ENCODE results near the gene DDA1. TPM values are rescaled to one million over a fixed set of nuclear protein-coding genes. Genes with fewer than 3 reads are reported as not detected.
A peak's percentile ranks its signal among the peaks of the same experiment; 100 is the strongest.

Gene DDA1
- total and polyA plus RNA-seq, 10 of the 15 experiments (the other 5 are each of a cell fraction or from before 2014, with no cell fraction given): 0.76 to 71.0 (median 39.4) TPM

DNA sequence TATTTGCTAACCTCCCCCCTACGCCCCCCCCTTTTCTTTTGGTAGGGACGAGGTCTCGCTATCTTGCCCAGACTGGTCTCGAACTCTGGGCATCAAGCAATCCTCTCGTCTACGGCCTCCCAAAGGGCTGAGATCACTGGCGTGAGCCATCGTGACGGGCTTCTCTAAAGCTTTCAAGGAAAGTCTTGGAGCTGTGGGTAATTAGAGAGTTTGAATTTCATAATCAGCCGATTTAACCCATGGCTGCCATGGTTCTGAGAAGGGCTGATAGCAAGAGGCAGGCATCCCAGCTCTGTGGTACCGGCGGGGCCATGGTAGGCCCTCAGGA lies 5.5 kb upstream of the DDA1 start:
- Histone ChIP-seq H3K9ac (ENCODE audit: control insufficient read depth, insufficient read depth, low read length) (peak overlapping the region; percentile 4; the same call in 1 of the 2 replicates), H3K4me1 (ENCODE audit: control insufficient read depth, insufficient read depth, low read length) (peaks cover 16% of the 10 kb centered on the region), H3K4me3 (no peak overlapping the region), H2AFZ (ENCODE audit: control insufficient read depth, low read depth, low read length) (peak overlapping the region; percentile 67), H3K27me3 (replicated peaks in 1 of 2; ENCODE audit: control insufficient read depth in 2 of 2, insufficient read depth in 2 of 2, low read length in 1 of 2) (no peaks in the 10 kb centered on the region), H3K79me2 (ENCODE audit: control insufficient read depth, insufficient read depth, low read length) (peaks cover 11% of the 10 kb centered on the region), H4K20me1 (ENCODE audit: control insufficient read depth, insufficient read depth) (no peaks in the 10 kb centered on the region), H3K36me3 (ENCODE audit: control insufficient read depth in 2 of 2, insufficient read depth in 2 of 2, low read length in 1 of 2) (no peaks in the 10 kb centered on the region), H3K9me3 (replicated peaks; ENCODE audit: control insufficient read depth, insufficient read depth, low read length) (no peaks in the 10 kb centered on the region), H3K4me2 (ENCODE audit: control insufficient read depth, insufficient read depth) (peak overlapping the region; percentile 97), H3K27ac (ENCODE audit: control insufficient read depth, insufficient read depth) (peak overlapping the region; percentile 22; the same call in 1 of the 2 replicates)
- no TSS peak for BruUV-seq (replicated peaks)
- no peak for TF ChIP-seq RCOR1 (conservative IDR thresholded peaks at IDR 0.05; ENCODE audit: low read depth, low read length)
- TF ChIP-seq ZNF217 (IDR thresholded peaks at IDR 0.05): no peak
- TF ChIP-seq PAX8 (IDR thresholded peaks at IDR 0.05): no peak
- TF ChIP-seq ZNF384 (IDR thresholded peaks at IDR 0.05; ENCODE audit: borderline replicate concordance, low read depth, low read length): no peak
- TF ChIP-seq, protein P1, sequence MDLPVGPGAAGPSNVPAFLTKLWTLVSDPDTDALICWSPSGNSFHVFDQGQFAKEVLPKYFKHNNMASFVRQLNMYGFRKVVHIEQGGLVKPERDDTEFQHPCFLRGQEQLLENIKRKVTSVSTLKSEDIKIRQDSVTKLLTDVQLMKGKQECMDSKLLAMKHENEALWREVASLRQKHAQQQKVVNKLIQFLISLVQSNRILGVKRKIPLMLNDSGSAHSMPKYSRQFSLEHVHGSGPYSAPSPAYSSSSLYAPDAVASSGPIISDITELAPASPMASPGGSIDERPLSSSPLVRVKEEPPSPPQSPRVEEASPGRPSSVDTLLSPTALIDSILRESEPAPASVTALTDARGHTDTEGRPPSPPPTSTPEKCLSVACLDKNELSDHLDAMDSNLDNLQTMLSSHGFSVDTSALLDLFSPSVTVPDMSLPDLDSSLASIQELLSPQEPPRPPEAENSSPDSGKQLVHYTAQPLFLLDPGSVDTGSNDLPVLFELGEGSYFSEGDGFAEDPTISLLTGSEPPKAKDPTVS (IDR thresholded peaks at IDR 0.05; ENCODE audit: low read depth, low read length): 0 out of 2 replicates have a peak, but pooled peaks have one; percentile 0
- no peak for TF ChIP-seq ZZZ3 (IDR thresholded peaks at IDR 0.05; ENCODE audit: control insufficient read depth, insufficient read length, low read depth)
- ChIA-PET POLR2A (interaction anchor here (0.8 to 2.9 kb wide), 6 partner anchors 11 to 102 kb away, joined by 3 to 12 read pairs (median 4); partner anchors contain the start of genes ANO8, BABAM1, BST2 and OCEL1), SMC1A (ENCODE audit: uncharacterized antibody, unreplicated experiment) (interaction anchor here (0.7 to 1.7 kb wide), 5 partner anchors 12 to 229 kb away, joined by 3 to 4 read pairs (median 3); partner anchors contain the start of gene USE1), CTCF (interaction anchor here (0.7 to 5.0 kb wide), 9 partner anchors 10 to 236 kb away, joined by 3 to 43 read pairs (median 4); partner anchors contain the start of genes ANO8, BABAM1 and CCDC194), RAD21 (ENCODE audit: unreplicated experiment) (interaction anchor here (0.8 to 1.5 kb wide), 5 partner anchors 9 to 85 kb away, joined by 3 to 7 read pairs (median 5); partner anchors contain the start of gene BABAM1)
- no peak for DNase-seq (ENCODE audit: low read depth, low spot score)
- WGBS (ENCODE audit: insufficient coverage, insufficient replicate concordance, low lambda C conversion rate, missing lambda C conversion rate): 79% methylated on average over 12 of the region's 12 CpGs
- no peak for FAIRE-seq
- intact Hi-C loops (cut with micrococcal nuclease; ENCODE audit: unreplicated experiment) (loop anchor here (10.0 kb wide), 1 partner anchor 409 kb away; no protein-coding TSS in a partner anchor), in situ Hi-C loops (cut with MboI) (no loop called here)
- no peak for ATAC-seq

Measured in GM12878 (cell line).